Erythroblast (primary cell): ENCODE data around the gene KCNS1.

Experiments
- GATA1 ChIP-seq: IDR thresholded peaks from 2 replicates; pipeline ENCODE4 v1.6.1; 2011; ENCODE audit warnings: low read depth, mild to moderate bottlenecking, control low read depth, low read length, moderate library complexity
- POLR2A ChIP-seq: IDR thresholded peaks from 2 replicates; pipeline ENCODE4 v1.6.1; 2011; ENCODE audit warnings: mild to moderate bottlenecking, low read length

DNA sequence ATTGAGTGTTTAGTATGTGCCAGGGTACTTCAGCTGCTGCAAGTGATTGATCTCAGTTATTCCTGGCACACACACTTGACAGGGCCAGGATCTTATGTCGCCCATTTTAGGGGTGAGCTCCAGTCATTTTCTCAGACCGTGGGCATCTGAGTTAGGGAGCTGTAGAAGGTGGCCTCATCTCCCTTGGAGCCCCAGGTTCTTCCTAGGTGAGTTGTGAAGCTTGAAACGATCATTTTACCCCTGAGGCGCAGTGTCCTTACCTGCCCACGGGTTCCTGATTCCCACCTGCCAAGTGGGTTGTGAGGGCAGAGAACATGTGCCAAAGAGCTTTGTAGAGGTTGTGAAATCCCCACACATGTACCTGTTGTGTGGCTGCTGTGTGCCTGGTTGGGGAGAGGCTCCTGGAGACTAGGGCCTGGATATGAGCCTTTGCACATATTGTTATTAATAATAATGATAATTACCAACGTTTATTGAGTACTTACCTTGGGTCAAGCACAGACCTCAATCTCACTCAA is 465 bp upstream of the KCNS1 start:
- TF ChIP-seq POLR2A (no peak), GATA1 (no peak)
